ENCODE results near the gene ACAP3.
"Not testable (repeated sequence)": the region's sequence is repeated elsewhere in the genome, so short reads cannot be mapped to it uniquely, and the experiment has no call there.

ACAP3 gene

GRCh38 chr1:1330366-1331067, 22.8 kb upstream of the ACAP3 start:
- no peak for DNase-seq (ENCODE audit: low spot score)

GRCh38 chr1:1329304-1330210, 21.8 kb upstream of the ACAP3 start:
- DNase-seq (ENCODE audit: low spot score): no peak

GRCh38 chr1:1328254-1328653, 20.5 kb upstream of the ACAP3 start:
- no peak for DNase-seq (ENCODE audit: low spot score)

DNA sequence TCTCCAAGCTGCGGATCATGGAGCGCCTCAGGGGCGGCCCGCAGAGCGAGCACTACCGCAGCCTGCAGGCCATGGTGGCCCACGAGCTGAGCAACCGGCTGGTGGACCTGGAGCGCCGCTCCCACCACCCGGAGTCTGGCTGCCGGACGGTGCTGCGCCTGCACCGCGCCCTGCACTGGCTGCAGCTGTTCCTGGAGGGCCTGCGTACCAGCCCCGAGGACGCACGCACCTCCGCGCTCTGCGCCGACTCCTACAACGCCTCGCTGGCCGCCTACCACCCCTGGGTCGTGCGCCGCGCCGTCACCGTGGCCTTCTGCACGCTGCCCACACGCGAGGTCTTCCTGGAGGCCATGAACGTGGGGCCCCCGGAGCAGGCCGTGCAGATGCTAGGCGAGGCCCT, 19.6 kb upstream of the ACAP3 start:
- DNase-seq (ENCODE audit: low spot score): no peak

- DNase-seq (ENCODE audit: low spot score): no peak
These were observed 18.4 kb upstream of the ACAP3 start for GRCh38 chr1:1326075-1326605.

DNA sequence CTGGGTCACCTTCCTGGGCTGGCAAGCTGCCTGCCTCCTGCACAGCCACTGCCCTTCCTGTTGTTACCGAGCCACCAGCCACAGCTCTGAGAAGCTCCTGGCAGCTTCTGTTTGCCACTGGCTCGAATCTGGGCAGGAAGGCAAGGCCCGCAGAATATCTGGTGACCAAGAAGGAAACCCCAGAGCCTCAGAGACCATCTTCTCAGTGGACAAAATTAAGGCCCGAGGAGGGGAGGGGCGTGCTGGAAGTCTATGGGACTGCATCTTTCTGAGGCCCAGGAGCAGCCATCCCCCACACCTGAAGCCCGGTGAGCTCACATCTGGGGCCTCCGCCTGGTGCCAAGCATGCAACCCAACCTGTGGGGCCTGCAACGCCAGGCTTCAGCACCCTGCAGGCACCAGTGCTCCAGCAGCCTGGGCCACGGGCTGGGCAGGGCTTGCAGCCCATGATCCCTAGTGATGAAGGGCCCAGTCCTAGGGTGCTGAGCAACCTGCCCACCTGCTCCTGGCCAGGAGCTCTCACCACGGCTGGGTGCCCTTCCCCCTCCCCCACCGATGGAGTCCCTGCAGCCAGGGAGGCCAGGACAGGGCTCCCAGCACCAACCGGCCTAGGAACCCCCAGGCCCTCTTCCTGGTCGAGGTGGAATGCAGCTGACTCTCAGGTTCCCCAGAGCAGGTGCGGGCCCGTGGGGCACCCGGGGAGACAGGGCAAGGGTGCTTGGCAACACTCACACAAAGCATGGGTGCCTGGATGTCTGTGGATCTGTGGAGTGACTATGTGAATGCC, 17.8 kb upstream of the ACAP3 start:
- no peak for DNase-seq (ENCODE audit: low spot score)

DNA sequence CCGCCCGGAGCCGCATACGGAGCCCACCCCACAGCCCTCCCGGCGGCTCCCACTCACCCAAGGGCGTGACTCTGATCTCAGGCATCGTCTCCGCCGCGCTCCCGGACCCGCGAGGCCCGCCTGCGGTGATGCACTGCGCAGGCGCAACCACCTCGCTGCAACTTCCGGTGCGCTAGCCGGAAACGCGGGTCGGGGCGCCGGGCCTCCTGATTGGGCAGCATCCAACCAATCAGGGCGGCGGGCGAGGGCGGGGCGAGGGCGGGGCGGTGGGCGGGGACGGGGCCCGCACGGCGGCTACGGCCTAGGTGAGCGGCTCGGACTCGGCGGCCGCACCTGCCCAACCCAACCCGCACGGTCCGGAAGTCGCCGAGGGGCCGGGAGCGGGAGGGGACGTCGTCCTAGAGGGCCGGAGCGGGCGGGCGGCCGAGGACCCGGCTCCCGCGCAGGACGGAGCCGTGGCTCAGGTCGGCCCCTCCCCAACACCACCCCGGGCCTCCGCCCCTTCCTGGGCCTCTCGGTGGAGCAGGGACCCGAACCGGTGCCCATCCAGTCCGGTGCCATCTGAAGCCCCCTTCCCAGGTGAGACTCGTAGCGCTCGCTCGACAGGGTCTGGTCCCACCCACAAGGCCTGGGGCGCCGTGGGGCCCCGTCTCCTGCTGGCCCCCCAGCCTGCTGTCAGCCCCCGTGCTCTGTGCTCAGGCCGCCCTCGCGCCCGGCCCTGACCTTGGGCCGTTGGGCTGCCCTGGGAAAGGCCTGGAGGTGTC, 17.0 kb upstream of the ACAP3 start, which contains the start of the genes CPTP and INTS11:
Gene CPTP, plus strand, starts transcription at position 279 of the 764 bp plus-strand sequence. CDS start 2,109 bp downstream, outside the sequence.
Gene INTS11, minus strand, starts transcription at position 137 of the 764 bp plus-strand sequence. Its CDS starts 52 bp downstream, at position 85.
- DNase-seq (ENCODE audit: low spot score): peak; percentile 83

DNA sequence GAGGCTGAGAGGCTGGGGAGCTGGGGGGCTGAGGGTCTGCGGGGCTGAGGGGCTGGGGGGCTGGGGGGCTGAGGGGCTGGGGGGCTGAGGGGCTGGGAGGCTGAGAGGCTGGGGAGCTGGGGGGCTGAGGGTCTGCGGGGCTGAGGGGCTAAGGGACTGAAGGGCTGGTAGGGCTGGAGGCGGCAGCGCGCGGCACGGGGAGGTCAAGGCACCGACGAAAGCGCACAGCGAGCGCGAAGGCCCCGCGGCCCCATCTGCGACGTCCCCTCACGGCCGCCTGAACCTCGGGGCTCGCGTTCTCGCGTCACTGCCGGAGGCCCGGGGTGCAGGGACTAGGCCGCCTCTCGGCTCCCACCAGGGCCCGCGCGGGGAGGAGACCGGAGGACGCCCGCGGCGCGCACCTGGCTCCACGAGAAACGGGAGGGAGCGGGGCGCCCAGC, 16.4 kb upstream of the ACAP3 start:
- no peak for DNase-seq (ENCODE audit: low spot score)

GRCh38 chr1:1322952-1323351, 15.2 kb upstream of the ACAP3 start:
- DNase-seq (ENCODE audit: low spot score): no peak

GRCh38 chr1:1322418-1322817, 14.7 kb upstream of the ACAP3 start:
- DNase-seq (ENCODE audit: low spot score): no peak

GRCh38 chr1:1321477-1321876, 13.7 kb upstream of the ACAP3 start:
- no peak for DNase-seq (ENCODE audit: low spot score)

DNA sequence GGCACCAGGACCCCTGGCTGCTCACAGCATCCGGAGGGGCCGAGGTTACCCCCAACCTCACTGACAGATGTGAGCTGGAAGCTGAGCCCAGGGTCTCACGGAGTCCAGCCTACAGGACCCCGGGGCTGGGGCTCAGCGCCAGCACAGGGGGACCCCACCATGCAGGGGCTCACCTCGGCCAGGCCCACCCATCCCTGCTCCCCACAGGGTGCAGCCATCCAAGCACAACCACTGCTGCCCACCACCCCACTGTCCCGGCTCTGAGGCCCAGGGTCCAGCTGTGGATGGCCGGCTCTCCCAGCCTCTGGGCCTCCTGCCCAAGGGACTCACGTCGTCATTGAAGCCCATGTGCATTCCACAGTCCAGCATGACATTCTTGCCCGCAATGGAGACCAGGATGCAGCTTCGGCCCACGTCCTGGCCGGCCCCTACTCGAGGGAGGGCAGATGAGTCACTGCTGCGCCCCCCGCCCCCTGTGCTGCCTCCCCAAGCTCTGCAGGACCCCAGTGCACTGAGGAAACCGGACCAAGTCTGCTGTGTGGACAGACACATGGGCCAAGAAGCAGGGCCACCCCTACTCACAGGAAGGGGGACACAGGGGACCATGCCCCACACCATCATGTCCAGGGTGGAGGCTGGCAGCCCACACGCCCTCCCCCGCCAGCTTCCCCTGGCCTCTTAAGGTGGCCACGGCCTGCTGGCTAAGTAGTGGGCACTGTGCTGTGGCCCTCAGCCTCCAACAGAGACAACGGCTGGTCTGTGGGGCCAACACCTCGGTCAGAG, 13.1 kb upstream of the ACAP3 start:
- no peak for DNase-seq (ENCODE audit: low spot score)

- no peak for DNase-seq (ENCODE audit: low spot score)
These were observed 11.9 kb upstream of the ACAP3 start for GRCh38 chr1:1319646-1319941.

- DNase-seq (ENCODE audit: low spot score): no peak
These were observed 11.3 kb upstream of the ACAP3 start for GRCh38 chr1:1318777-1319645.

GRCh38 chr1:1318131-1318652, 10.5 kb upstream of the ACAP3 start:
- DNase-seq (ENCODE audit: low spot score): no peak

- DNase-seq (ENCODE audit: low spot score): no peak
These were observed 9.7 kb upstream of the ACAP3 start for GRCh38 chr1:1317420-1317819.

GRCh38 chr1:1316199-1316598, 8.5 kb upstream of the ACAP3 start:
- not testable (repeated sequence) for DNase-seq (ENCODE audit: low spot score)

- no peak for DNase-seq (ENCODE audit: low spot score)
These were observed 7.8 kb upstream of the ACAP3 start for GRCh38 chr1:1315435-1315954.
